ENCODE data around the gene UGT1A5. TPM values are rescaled to one million over a fixed set of nuclear protein-coding genes. Genes with fewer than 3 reads are reported as not detected.
A peak's percentile ranks its signal among the peaks of the same experiment; 100 is the strongest.

The UGT1A5 gene
- 0.34 TPM in 1 of 2 replicates, not detected in the other for total RNA-seq (2014; rRNA removed; shearing (Covaris generic))

DNA sequence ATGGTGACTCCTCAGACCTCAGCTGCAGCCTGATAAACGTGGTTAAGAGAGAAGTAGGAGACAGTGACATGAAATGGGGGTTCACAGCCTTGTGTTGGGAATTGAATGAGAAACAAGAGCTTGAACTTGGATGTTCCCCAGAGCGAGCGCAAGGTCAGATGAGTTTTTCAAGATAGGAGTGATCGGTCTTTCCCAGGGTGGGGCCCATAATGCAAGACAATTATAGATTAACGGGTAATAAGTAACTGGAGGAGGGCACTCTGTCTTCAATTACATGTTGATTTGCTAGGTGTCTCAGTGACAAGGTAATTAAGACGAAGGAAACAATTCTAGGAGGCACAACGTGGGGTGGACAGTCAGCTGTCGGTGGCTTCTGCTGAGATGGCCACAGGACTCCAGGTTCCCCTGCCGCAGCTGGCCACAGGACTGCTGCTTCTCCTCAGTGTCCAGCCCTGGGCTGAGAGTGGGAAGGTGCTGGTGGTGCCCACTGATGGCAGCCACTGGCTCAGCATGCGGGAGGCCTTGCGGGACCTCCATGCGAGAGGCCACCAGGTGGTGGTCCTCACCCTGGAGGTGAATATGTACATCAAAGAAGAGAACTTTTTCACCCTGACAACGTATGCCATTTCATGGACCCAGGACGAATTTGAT, at the start of gene UGT1A5:
Gene UGT1A5, plus strand, starts transcription at position 297 of the 651 bp plus-strand sequence. Its CDS starts 85 bp downstream, at position 382.
- no peak for DNase-seq (ENCODE audit: low read depth)

DNA sequence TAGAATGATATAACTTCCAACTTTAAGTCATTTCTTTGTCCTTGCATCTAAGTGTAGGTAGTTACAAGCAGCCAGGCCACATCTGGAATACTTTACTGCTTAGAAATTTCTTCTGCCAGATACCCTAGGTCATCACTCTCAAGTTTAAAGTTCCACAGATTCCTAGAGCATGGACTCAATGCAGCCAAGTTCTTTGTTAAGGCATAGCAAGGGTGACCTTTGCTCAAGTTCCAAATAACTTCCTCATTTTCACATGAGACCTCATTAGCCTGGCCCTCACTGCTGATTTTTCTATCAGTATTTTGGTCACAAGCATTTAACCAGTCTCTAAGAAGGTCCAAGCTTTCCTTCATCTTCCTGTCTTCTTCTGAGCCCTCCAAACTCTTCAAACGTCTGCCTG, 48.8 kb upstream of the UGT1A5 start:
- no peak for DNase-seq (ENCODE audit: low read depth)

DNA sequence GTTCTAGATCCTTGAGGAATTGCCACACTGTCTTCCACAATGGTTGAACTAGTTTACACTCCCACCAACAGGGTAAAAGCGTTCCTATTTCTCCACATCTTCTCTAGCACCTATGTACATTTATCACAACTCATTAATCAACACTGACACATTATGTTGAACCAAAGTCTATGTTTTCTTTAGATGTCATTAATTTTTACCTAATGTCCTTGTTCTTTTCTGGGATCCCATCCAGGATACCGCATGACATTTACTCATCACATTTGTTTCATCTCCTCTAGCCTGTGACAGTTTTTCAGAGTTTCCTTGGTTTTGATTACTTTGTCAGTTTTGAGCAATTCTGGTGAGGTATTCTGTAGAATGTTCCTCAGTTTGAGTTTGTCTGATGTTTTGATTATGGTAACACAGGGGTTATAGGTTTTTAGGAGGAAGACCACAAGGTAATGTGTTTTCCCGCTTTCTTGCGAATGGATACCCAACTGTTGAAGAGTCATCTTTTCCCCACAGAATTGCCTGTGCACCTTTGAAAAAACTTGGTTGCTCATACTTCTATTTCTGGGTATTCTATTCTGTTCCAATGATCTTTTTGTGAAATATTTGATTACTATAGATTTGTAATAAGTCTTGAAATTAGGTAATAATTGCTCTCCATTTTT, 44.0 kb upstream of the UGT1A5 start:
- DNase-seq (ENCODE audit: low read depth) = no peak

DNA sequence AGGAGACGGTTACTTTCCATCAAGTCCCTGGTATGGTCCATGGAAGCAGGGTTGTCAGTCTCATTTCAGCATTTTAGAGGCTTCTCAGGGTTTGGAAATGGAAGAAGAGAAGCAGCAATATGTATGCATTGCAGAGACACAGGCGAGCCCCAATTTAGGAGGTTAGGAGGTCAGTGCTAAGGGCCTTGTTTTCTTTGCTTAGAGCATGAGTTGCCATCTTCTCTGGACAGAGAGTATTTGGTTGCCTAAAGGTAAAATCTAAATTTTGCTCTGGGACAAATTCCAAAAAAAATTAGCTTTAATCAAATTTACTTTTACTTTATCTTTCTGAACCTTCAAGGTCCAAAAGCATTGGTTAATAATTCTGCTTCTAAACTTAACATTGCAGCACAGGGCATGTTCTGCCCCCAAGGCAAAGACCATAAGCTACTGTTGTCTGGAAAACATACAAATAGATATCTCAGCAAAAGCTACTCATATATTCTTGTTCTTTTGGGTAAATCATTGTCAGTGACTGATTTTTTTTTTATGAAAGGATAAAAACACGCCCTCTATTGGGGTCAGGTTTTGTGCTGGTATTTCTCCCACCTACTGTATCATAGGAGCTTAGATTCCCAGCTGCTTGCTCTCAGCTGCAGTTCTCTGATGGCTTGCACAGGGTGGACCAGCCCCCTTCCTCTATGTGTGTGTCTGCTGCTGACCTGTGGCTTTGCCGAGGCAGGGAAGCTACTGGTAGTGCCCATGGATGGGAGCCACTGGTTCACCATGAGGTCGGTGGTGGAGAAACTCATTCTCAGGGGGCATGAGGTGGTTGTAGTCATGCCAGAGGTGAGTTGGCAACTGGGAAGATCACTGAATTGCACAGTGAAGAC, 41.2 kb upstream of the UGT1A5 start, which contains the start of gene UGT1A9:
Gene UGT1A9, plus strand, starts transcription at position 609 of the 872 bp plus-strand sequence. Its CDS starts 37 bp downstream, at position 646.
- no peak for DNase-seq (ENCODE audit: low read depth)

DNA sequence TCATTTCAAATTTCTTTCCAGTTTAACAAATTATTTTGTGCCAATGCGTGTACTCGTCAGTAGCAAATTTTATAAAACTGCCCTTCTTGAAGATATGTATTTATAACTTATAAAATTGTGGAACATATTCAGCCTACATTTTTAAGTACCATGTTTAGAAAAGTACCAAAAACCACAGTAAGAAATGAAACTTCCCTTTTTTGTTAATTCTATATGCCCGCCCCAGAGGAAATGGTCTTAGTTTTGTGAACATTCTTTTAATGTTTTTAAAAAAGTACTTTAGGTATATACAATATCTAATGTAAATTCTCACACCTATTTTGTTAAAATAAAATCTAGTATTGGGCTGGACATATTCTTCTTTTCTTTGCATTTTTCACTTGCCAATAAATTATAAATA, 39.8 kb upstream of the UGT1A5 start:
- no peak for DNase-seq (ENCODE audit: low read depth)

DNA sequence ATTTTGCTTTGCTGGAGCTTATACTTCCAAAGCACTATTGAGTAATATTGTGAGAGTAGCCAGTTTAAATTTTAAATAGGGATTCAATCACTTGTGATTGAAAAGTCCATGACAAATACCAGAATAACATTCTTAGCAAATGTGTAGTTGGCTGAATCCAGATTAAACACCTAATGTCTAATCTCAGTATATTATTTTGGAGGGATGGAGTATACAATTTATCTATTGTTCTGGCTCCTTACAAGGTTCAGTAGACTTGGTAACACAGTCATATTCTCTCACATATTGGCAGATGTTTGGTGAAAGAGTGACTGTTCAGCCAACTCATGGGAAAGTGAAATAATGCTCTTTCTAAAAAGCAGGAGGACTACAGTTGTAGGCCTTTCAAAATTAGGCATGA, 38.8 kb upstream of the UGT1A5 start:
- DNase-seq (ENCODE audit: low read depth) = no peak

DNA sequence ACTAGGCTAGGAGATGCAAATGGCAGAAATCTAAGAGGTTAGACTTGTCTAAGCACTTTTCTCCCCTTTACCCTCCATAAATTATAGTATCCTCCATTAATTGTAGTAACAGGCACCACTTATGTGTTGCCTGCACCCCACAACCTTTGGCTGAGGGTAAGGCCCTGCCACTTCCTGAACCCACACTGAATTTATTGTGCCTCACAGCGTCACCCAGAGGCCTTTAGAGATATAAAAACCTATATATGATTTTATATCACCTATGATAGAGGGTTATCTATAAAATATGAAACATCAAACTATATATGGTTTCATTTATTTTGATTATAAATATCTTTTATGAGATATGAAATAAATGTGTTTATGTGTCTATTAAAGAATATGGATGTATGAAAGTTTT, 38.4 kb upstream of the UGT1A5 start:
- no peak for DNase-seq (ENCODE audit: low read depth)

DNA sequence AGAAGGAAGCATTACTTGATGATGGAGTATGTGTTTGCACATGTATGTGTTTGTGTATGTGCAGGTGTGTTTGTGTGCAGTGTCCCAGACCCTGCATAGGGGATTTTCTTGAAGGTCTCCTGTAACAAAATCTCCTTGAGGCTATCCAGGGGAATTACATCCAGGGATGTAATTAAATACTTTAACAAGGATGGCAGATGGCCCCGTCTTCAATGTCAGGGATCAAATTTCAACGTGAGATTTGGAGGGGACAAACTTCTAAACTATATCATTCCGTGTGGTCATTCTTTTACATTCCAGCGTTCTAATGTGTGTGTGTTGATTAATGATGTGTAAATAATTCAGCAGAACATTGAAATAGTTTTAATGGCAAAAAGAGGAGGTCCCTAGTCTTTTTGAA, 37.7 kb upstream of the UGT1A5 start:
- no peak for DNase-seq (ENCODE audit: low read depth)

DNA sequence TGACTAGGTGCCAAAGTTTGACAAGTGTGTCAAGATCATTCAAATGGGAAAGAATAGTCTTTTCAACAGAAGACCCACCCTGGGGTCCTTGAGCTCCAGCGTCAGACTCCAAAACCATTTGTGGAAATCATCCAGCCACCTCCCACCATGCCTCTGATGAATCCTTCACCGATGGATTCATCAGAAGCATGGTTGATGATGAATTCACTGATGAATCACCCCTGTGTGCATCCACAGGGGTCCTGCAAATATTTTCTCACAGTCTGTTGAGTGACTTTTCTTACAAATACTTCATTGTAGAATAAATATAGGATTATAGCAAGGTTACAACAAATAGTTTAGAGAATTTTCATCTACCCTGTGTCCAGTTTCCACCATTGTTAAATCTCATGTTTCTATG, 36.7 kb upstream of the UGT1A5 start:
- peak; percentile 70 for DNase-seq (ENCODE audit: low read depth)

DNA sequence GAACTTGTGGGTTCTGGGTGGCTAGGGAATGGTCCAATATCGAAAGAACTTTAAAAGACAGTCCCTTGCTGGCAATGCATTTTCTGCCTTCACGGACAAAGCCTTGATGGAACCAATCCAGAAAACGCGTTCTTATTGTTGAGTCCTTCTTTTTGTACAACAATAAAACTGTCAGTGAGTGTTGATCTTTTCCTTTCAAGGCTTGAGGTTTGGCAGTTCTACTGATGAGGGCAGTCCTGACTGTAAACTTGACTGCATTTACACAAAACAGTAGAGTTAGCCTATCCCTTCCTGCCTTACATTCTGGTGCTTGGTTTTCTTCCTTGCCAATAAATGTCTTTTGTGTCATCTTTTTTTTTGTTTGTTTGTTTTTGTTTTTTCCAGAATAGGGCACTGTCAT, 33.5 kb upstream of the UGT1A5 start:
- no peak for DNase-seq (ENCODE audit: low read depth)

DNA sequence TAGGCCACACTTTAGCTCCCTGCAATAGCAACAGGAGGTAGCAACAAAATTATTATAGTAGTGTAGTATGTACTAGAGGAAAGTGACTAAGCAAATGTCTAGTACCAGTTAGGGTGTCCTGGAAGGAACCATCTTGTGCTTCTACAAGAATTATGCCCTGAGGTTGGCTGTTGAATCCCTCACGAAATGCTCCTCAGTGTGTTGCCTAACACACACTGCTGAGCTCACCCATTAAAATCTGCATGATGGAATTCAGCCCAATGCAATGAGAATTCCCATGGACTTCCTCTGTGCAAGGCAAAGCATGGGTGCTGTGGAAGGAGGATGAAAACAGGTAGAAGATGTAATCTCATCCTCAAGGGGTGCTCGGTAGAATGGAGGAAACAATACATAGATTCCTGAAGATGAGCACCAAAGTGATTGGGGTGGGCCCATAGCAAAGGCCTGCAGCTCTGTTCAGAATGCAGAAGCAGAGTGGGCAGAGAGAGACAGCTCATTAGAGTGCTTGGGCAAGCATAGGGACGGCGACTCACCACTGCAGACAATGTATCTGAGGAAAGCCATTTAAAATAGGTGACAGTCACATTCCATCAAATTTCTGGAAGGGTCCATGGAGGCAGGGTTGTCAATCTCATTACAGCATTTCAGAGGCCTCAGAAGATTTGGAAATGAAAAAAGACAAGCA, 32.2 kb upstream of the UGT1A5 start:
- no peak for DNase-seq (ENCODE audit: low read depth)

DNA sequence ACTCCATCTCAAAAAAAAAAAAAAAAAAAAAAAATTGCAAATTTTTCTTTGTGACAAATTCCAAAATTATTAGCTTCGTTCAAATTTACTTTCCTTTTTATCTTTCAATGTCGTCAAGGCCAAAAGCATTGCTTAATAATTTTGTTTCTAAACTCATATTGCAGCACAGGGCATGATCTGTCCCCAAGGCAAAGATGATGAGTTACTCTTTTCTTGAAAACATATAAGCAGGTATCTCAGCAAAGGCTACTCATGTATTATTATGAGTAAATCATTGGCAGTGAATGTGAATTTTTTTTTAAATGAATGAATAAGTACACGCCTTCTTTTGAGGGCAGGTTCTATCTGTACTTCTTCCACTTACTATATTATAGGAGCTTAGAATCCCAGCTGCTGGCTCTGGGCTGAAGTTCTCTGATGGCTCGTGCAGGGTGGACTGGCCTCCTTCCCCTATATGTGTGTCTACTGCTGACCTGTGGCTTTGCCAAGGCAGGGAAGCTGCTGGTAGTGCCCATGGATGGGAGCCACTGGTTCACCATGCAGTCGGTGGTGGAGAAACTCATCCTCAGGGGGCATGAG, 31.1 kb upstream of the UGT1A5 start, which contains the start of gene UGT1A7:
Gene UGT1A7, plus strand, starts transcription at position 381 of the 579 bp plus-strand sequence. Its CDS starts 37 bp downstream, at position 418.
- DNase-seq (ENCODE audit: low read depth) = no peak

DNA sequence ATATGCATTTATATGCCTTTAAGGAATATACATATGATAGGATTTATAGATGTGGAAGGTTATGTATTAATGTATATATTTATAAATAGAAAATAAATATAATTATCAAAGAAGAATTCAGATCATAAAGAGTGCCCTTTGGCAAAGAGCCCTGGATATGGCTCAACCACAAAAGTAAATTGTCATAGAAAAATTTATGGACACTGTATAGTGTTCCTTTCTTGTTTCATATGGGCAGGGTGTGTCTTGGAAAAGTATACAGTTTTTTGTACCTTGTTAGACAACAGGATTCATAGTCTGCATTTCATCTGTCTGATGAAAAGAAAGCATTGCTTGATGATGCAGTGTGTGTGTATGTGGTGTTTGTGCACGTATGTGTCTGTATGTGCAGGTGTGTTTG, 28.1 kb upstream of the UGT1A5 start:
- no peak for DNase-seq (ENCODE audit: low read depth)

DNA sequence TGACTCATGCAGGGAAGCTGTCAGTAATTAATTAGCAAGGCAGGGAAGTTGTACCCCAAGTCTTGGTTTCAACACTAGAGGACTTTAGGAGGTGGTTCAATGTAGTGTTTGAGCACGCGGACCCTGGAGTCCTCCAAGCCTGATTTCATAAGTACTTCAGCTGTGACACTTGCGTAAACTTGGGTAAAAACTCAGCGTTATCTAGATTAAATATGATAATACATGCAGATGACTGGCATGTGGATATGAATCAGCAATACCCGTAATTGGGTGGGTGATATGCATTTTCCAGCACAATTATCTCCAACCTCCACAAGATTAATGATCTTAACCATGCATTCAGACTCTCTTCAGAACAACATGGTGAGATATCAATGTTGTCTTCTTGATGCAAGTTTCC, 25.8 kb upstream of the UGT1A5 start:
- no peak for DNase-seq (ENCODE audit: low read depth)

DNA sequence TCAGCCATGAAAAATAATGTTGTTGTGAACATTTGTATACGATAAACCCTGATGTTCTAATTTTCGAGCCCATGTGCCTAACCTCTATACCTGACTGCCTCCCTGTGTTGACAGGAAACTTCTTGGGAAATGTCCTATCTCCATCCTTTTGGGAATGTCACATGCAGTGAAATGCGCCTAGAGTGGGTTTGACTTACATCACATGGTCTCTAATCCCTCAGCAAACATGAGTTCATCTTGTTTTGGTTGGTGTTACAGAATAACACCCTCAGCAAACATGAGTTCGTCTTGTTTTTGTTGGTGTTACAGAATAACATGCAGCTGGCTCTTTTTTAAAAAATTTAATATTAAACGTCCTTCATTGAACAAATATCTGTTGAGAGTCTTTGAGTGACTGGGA, 24.4 kb upstream of the UGT1A5 start:
- DNase-seq (ENCODE audit: low read depth) = no peak

DNA sequence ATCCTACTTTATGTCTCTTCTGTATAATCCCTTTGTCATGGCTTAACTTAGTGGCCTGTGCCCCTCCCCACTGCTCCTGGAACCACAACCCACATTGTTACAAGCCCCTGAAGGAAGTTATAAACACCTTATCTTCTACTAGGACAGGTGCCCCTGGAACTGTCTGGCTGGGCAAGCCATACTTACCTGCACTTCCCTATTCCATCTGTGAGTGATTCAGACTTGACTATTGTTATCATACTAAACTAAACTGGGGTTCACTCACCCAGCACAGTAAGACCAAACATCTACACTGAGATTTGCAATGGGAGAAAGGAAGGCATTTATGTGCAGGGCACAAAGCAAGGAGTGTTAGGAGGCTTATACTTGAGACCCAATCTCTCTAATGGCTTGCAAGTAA, 23.7 kb upstream of the UGT1A5 start:
- DNase-seq (ENCODE audit: low read depth) = no peak

DNA sequence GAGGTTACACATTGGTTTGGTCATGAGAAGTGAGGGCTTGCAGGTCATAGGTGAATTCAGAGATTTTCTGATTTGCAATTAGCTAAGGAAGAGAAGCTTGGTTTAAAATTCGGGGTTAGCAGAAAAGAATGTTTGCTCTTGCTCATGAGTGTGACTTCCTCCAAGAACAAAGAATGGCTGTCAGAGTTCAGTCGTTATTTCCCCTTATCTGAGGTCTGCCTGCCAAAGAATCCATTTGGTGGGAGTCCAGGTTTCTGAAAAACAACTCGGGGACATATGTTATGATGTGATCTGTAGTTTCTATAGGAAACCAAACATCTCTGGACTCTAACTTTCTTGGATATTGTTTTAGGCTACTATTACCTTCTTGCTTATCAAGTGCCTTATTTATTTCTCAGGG, 23.2 kb upstream of the UGT1A5 start:
- no peak for DNase-seq (ENCODE audit: low read depth)

DNA sequence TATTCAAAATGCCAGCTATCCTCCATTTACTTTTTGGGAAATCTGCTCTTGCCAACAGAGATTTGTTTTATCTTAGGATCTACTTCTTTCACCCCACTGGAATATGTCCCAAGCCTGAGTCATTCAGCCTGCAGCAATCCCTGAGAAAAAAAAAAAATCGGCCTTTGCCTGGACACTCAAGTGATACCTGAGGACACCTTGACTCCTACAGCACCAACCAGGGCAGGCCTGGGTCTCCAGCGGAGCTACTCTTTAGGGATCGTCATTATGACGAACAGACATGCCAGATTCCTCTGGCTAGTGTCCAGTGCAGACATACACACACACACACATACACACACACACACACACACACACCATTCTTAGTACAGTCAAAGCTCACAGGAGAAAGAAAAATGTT, 22.3 kb upstream of the UGT1A5 start:
- DNase-seq (ENCODE audit: low read depth) = peak; percentile 39

DNA sequence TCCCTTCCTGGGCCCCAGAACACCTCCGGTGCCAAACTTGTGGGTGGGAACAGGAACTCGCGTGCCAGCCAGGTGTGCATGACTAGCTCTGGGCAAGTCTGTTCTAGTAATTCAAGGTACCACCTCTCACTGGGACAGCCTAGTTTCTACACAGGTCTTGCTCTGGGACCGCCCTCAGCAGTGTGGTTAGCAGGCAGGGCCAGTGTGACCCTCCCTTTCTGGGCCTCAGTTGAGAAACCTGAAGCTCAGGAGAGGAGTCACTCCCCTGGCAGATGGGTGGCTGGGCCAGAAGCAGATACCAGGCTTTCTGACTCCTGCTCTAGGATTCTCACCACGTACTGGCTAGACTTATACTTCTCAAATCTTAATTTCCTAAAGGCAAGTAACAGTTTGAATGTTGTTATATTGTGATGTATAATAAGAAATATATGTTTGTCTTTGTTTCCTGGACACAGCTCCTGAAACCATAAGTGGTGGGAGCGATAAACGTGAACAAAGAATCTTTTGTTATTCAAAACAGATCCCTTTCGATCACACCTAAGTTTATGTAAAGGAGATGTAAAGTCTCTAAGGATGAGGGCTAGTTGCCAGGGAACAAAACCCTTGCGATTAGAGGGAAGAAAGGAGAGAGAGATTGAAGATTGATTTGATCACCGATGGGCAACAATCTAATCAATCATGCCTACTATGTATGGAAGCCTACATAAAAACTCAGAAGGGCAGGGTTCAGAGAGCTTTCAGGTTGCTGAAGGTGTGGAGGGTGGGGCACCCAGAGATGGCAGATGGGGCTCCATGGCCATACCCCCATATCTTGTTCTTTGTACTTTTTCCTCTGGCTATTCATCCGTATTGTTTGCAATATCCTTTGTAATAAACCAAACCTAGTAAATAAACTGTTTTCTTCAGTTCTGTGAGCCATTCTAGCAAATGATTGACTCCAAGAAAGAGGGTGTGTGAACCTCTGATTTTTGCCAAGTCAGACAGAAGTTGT, 21.0 kb upstream of the UGT1A5 start:
- DNase-seq (ENCODE audit: low read depth) = no peak

DNA sequence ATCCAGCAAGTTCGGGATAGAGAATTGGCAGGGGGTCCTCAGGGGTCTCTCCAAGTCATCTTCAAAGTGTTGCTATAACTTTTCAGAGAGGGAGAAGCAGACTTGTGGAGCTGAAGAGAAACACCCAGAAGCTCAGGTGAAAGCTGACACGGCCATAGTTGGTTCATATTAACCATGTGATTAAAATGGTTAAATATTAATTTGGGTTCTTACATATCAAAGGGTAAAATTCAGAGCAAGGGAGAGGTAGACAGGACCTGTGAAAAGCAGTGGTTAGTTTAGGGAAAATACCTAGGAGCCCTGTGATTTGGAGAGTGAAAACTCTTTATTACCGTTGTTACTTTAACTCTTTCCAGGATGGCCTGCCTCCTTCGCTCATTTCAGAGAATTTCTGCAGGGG, 20.1 kb upstream of the UGT1A5 start, which contains the start of gene UGT1A6:
Gene UGT1A6, plus strand, starts transcription at position 243 of the 400 bp plus-strand sequence. Its CDS starts 115 bp downstream, at position 358.
- no peak for DNase-seq (ENCODE audit: low read depth)

Measured in Daoy (cell line).